GM23248 (cell line): ENCODE measurements around the gene TCF12.

ENCODE experiments used
- EZH2 ChIP-seq: fragments of 200-600 bp; sonication (generic); IDR thresholded peaks from 2 replicates; pipeline ENCODE4 v1.6.1; 2018; ENCODE audit warnings: antibody characterized with exemption, mild to moderate bottlenecking; ENCODE audit not compliant: insufficient read depth, poor library complexity, severe bottlenecking
- EZH2phosphoT487 ChIP-seq: fragments of 200-600 bp; sonication (generic); IDR thresholded peaks from 2 replicates; pipeline ENCODE4 v1.6.1; 2018; ENCODE audit warnings: antibody characterized with exemption, moderate library complexity, mild to moderate bottlenecking, low read depth; ENCODE audit not compliant: insufficient read depth

GRCh38 chr15:56887782-56888438 lies 30.5 kb upstream of the TCF12 start:
- no peak for TF ChIP-seq EZH2
- no peak for TF ChIP-seq EZH2phosphoT487
